Smooth muscle cell (in vitro differentiated cells): ENCODE data around the gene SUPT20HL1. TPM values are rescaled to one million over a fixed set of nuclear protein-coding genes. Genes with fewer than 3 reads are reported as not detected.

Experiments used
- DNase-seq: peaks from one replicate; lab custom pipeline; 2025; ENCODE audit not compliant: unreplicated experiment; lab: John Stamatoyannopoulos, UW
- H2AFZ ChIP-seq: fragments of 200-600 bp; sonication (generic); 2 replicates; pipeline ENCODE4 v1.6.0; 2016; ENCODE audit warnings: antibody characterized with exemption, low read depth, mild to moderate bottlenecking
- H3F3A ChIP-seq: fragments of 200-600 bp; sonication (generic); 2 replicates; pipeline ENCODE4 v1.6.0; 2017; ENCODE audit warnings: antibody characterized with exemption, low read depth
- H3K27ac ChIP-seq: fragments of 200-600 bp; sonication (generic); 2 replicates; pipeline ENCODE4 v1.5.1; 2016; ENCODE audit warnings: low read depth, mild to moderate bottlenecking
- H3K27me3 ChIP-seq: fragments of 200-600 bp; sonication (generic); 2 replicates; pipeline ENCODE4 v1.6.1; 2016; ENCODE audit warnings: low read depth, mild to moderate bottlenecking
- H3K36me3 ChIP-seq: fragments of 200-600 bp; sonication (generic); 2 replicates; pipeline ENCODE4 v1.5.1; 2016; ENCODE audit warnings: low read depth
- H3K4me1 ChIP-seq: fragments of 200-600 bp; sonication (generic); 2 replicates; pipeline ENCODE4 v1.5.1; 2016; ENCODE audit warnings: low read depth
- H3K4me2 ChIP-seq: fragments of 200-600 bp; sonication (generic); 2 replicates; pipeline ENCODE4 v1.6.0; 2016; ENCODE audit warnings: mild to moderate bottlenecking
- H3K4me3 ChIP-seq: fragments of 200-600 bp; sonication (generic); 2 replicates; pipeline ENCODE4 v1.5.1; 2016; ENCODE audit warnings: mild to moderate bottlenecking
- H3K79me2 ChIP-seq: fragments of 200-600 bp; sonication (generic); 2 replicates; pipeline ENCODE4 v1.6.0; 2016; ENCODE audit warnings: low read depth, mild to moderate bottlenecking
- H3K9ac ChIP-seq: fragments of 200-600 bp; sonication (generic); 2 replicates; pipeline ENCODE4 v1.6.0; 2016; ENCODE audit warnings: low read depth
- H3K9me3 ChIP-seq: fragments of 200-600 bp; sonication (generic); replicated peaks from 2 replicates; pipeline ENCODE4 v1.5.1; 2016; ENCODE audit warnings: low read depth
- H4K20me1 ChIP-seq: fragments of 200-600 bp; sonication (generic); 2 replicates; pipeline ENCODE4 v1.6.0; 2016; ENCODE audit warnings: low read depth
- WGBS: methylation state at CpG from one replicate; pipeline ENCODE4 v1.1.7; 2016; ENCODE audit warnings: low lambda C conversion rate; 5-methylcytosine and 5-hydroxymethylcytosine counted together
- polyA plus RNA-seq: library from polyadenylated mRNA; unstranded; fragments of >200 nt; fragmentation: Nextera tagmentation; extraction: Ambion mirVana; gene quantifications from 2 replicates; pipeline ENCODE4 v1.2.1, GENCODE V29; 2016
- total RNA-seq: library from RNA; depleted of rRNA; stranded (reverse); fragments of >200 nt; gene quantifications from 2 replicates; pipeline ENCODE4 v1.2.3, GENCODE V29; 2014
- TF ChIP-seq, protein P1 (sequence below): fragments of 200-600 bp; sonication (generic); IDR thresholded peaks from 2 replicates; pipeline ENCODE4 v1.5.1; 2017; ENCODE audit warnings: borderline replicate concordance, mild to moderate bottlenecking, antibody characterized with exemption; ENCODE audit not compliant: insufficient read depth, poor library complexity, severe bottlenecking

The SUPT20HL1 gene
- total and polyA plus RNA-seq, 2 experiments from 2014 or later = not detected

DNA sequence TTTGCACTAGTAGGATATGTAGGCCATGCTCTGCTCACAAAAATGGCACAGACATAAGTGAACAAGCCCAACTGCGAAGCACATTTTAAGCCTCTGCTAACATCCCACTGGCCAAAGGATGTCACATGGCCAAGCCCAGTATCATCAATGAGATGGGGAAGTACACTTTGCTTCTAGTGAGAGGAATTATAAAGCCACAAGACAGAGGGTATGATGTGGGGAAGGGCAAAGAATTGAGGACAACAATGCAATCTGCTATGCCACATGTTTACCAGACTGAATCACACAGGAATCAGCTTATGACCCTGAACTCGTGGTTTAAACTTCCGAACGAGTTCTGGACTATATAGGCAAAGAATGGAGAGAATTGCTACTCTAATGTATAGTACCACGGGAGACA, 39.1 kb downstream of the SUPT20HL1 start:
- Histone ChIP-seq H4K20me1 (no peaks in the 10 kb centered on the region), H3K36me3 (no peaks in the 10 kb centered on the region), H3K4me2 (no peak overlapping the region), H3K4me1 (no peaks in the 10 kb centered on the region), H3K4me3 (no peak overlapping the region), H3K79me2 (no peaks in the 10 kb centered on the region), H3F3A (no peaks in the 10 kb centered on the region), H3K27me3 (no peaks in the 10 kb centered on the region), H3K27ac (no peak overlapping the region), H3K9me3 (no peaks in the 10 kb centered on the region), H3K9ac (no peak overlapping the region), H2AFZ (no peak overlapping the region)
- DNase-seq = no peak
- WGBS = 86% methylated on average over 5 of the region's 5 CpGs
- TF ChIP-seq, protein P1, sequence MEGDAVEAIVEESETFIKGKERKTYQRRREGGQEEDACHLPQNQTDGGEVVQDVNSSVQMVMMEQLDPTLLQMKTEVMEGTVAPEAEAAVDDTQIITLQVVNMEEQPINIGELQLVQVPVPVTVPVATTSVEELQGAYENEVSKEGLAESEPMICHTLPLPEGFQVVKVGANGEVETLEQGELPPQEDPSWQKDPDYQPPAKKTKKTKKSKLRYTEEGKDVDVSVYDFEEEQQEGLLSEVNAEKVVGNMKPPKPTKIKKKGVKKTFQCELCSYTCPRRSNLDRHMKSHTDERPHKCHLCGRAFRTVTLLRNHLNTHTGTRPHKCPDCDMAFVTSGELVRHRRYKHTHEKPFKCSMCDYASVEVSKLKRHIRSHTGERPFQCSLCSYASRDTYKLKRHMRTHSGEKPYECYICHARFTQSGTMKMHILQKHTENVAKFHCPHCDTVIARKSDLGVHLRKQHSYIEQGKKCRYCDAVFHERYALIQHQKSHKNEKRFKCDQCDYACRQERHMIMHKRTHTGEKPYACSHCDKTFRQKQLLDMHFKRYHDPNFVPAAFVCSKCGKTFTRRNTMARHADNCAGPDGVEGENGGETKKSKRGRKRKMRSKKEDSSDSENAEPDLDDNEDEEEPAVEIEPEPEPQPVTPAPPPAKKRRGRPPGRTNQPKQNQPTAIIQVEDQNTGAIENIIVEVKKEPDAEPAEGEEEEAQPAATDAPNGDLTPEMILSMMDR = no peak

DNA sequence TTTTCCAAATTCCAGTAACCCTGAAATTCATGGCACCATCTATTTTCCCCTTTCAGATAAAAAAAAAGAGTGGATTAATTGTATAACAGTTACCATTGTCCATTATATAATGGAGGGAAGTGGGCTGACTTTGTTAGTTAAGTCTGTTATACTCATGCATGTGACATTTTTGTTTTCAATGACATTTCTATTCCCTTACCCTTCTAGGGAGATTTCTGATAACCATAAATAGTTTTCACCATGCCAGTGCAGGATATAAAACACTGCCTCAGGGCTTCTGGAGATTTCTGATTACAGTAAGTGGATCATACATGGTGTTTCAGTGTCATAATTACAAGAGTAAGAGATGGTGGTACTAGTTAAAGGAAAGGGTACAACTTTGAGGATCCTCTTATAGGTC, 45.5 kb downstream of the SUPT20HL1 start:
- DNase-seq = no peak
- H3K4me3 ChIP-seq = no peak overlapping the region
- H3K27ac ChIP-seq = no peak overlapping the region
- no peaks in the 10 kb centered on the region for H3K79me2 ChIP-seq
- H3K9ac ChIP-seq = no peak overlapping the region
- H3K36me3 ChIP-seq = no peaks in the 10 kb centered on the region
- H4K20me1 ChIP-seq = no peaks in the 10 kb centered on the region
- TF ChIP-seq, protein P1 = no peak
- no peaks in the 10 kb centered on the region for H3K4me1 ChIP-seq
- no peaks in the 10 kb centered on the region for H3K9me3 ChIP-seq
- no peaks in the 10 kb centered on the region for H3K27me3 ChIP-seq
- H3F3A ChIP-seq = no peaks in the 10 kb centered on the region
- no peak overlapping the region for H3K4me2 ChIP-seq
- no peak overlapping the region for H2AFZ ChIP-seq

Other genes with a start within 250 kb of the SUPT20HL1 start
- 52.9 and 128 TPM in 2 replicates for gene ZFX, start 210.9 kb upstream of the SUPT20HL1 start, total RNA-seq
- 17.1 and 31.5 TPM in 2 replicates for gene ZFX, start 210.9 kb upstream of the SUPT20HL1 start, polyA plus RNA-seq
- 0.45 TPM in 1 of 2 replicates, not detected in the other for gene SUPT20HL2, start 46.6 kb upstream of the SUPT20HL1 start, total RNA-seq
- not detected in 2 replicates for gene SUPT20HL2, start 46.6 kb upstream of the SUPT20HL1 start, polyA plus RNA-seq
- 30.7 and 48.2 TPM in 2 replicates for gene PDK3, start 104.6 kb downstream of the SUPT20HL1 start, total RNA-seq
- gene PDK3, start 104.6 kb downstream of the SUPT20HL1 start, polyA plus RNA-seq = 23.1 and 27.1 TPM in 2 replicates